Measurements from ENCODE around the gene SIPA1L2. TPM values are rescaled to one million over a fixed set of nuclear protein-coding genes. Genes with fewer than 3 reads are reported as not detected.

Gene SIPA1L2
- total RNA-seq, 1 donor from 2014 or later: 16.6 TPM

DNA sequence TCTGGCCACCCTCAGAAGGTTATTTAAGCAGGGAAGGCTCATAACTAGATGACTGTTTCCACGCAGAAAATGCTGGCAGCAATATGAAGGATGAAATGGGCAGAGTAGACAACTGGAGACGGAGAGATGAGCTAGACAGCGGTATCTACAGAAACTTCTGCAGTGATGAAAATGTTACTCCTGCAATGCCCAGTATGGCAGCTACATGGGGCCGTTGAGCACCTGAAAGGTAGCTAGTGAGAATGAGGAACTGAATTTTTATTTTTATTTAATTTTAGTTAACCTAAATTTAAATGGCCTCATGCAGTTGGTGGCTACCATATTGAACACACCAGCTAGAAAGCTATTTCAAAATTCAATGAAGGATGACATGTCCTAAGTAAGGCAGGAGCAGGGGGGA lies 27.3 kb downstream of the SIPA1L2 start:
- Histone ChIP-seq H3K36me3 (ENCODE audit: control insufficient read depth, insufficient read depth, low read length) (no peaks in the 10 kb centered on the region), H3K27me3 (ENCODE audit: control insufficient read depth, insufficient read depth, low read length) (no peaks in the 10 kb centered on the region), H3K4me3 (ENCODE audit: low read depth, low read length) (no peak overlapping the region)
- TF ChIP-seq CTCF (IDR thresholded peaks at IDR 0.05; ENCODE audit: insufficient read depth, low read length, severe bottlenecking): peak; percentile 23
- FAIRE-seq: no peak
- no peak for DNase-seq (ENCODE audit: low read depth)

- no peak overlapping the region for H3K4me3 ChIP-seq (ENCODE audit: low read depth, low read length)
- TF ChIP-seq CTCF (IDR thresholded peaks at IDR 0.05; ENCODE audit: insufficient read depth, low read length, severe bottlenecking): no peak
- no peaks in the 10 kb centered on the region for H3K36me3 ChIP-seq (ENCODE audit: control insufficient read depth, insufficient read depth, low read length)
- no peaks in the 10 kb centered on the region for H3K27me3 ChIP-seq (ENCODE audit: control insufficient read depth, insufficient read depth, low read length)
- FAIRE-seq (no peak), DNase-seq (ENCODE audit: low read depth) (no peak)
Measured at GRCh38 chr1:232600424-232601258, 29.3 kb downstream of the SIPA1L2 start.

DNA sequence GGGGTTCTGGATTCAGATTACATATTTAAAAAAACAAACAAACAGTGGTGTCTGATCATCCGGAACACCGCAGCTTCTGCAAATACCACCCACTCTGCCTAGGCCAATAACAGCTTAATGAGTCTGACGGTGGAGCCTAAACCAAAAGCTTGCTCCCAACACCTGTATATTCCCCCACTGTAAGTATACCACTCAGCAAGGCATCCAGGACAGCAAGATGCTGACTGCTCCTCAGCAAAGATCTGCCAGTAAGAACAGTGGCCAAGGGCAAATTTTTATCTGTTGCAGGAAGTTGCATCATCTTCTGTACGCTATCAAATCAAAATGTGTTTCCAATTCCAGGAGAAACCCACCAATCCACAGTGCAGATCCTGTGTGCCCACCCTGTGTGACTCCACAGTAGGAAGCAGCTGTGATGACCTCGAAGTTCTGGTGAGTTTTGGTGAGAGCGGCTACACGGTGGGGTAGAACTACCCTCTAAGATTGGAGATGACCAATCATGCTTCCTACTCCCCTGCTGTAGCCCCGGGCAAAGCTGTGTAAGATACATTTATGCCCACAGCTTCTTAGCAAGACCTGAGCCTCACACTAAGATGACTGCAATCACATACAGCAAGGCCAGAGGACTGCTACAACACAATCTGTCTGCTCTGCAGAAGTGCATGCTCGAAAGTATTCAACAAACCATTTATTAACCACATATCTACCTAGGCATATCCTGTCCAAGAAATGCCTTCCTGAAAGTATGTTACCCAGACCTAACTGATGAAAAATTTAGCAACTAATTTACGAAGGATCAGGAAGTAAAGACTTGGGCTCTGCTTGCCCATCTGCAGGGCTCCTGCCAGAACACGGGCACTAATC lies 30.5 kb downstream of the SIPA1L2 start:
- no peak for TF ChIP-seq CTCF (IDR thresholded peaks at IDR 0.05; ENCODE audit: insufficient read depth, low read length, severe bottlenecking)
- H3K4me3 ChIP-seq (ENCODE audit: low read depth, low read length): no peak overlapping the region
- no peak for DNase-seq (ENCODE audit: low read depth)
- no peaks in the 10 kb centered on the region for H3K36me3 ChIP-seq (ENCODE audit: control insufficient read depth, insufficient read depth, low read length)
- no peak for FAIRE-seq
- no peaks in the 10 kb centered on the region for H3K27me3 ChIP-seq (ENCODE audit: control insufficient read depth, insufficient read depth, low read length)

DNA sequence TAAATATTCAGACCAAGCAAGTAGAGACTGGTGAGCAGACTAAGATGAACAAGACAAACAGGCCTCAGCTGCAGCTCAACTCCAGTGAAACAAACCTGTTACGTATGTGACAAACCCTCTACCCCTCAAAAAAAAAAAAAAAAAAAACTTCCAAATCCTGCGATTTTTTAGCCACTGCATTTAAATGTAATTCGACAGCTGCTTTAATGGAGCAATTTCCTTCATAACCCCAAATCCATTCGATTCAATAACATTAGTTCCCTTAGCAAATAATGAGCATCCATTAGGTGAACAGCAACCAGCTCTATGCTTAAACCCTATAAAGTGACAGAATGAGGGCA lies 31.1 kb downstream of the SIPA1L2 start:
- no peaks in the 10 kb centered on the region for H3K36me3 ChIP-seq (ENCODE audit: control insufficient read depth, insufficient read depth, low read length)
- TF ChIP-seq CTCF (IDR thresholded peaks at IDR 0.05; ENCODE audit: insufficient read depth, low read length, severe bottlenecking): no peak
- FAIRE-seq: no peak

GRCh38 chr1:232598133-232598532 lies 31.8 kb downstream of the SIPA1L2 start:
- Histone ChIP-seq H3K27me3 (ENCODE audit: control insufficient read depth, insufficient read depth, low read length) (no peaks in the 10 kb centered on the region), H3K36me3 (ENCODE audit: control insufficient read depth, insufficient read depth, low read length) (no peaks in the 10 kb centered on the region), H3K4me3 (ENCODE audit: low read depth, low read length) (no peak overlapping the region)
- TF ChIP-seq CTCF (IDR thresholded peaks at IDR 0.05; ENCODE audit: insufficient read depth, low read length, severe bottlenecking): no peak
- no peak for DNase-seq (ENCODE audit: low read depth)
- FAIRE-seq: no peak

More for the DNA sequence above, 31.1 kb downstream of the SIPA1L2 start:
- Histone ChIP-seq H3K4me3 (ENCODE audit: low read depth, low read length) (no peak overlapping the region), H3K27me3 (ENCODE audit: control insufficient read depth, insufficient read depth, low read length) (no peaks in the 10 kb centered on the region)
- DNase-seq (ENCODE audit: low read depth): no peak

Measured in bronchial epithelial cell (primary cell).